Measurements from ENCODE around the gene PCCA.
"Not testable (repeated sequence)": the region's sequence is repeated elsewhere in the genome, so short reads cannot be mapped to it uniquely, and the experiment has no call there.

PCCA gene

DNA sequence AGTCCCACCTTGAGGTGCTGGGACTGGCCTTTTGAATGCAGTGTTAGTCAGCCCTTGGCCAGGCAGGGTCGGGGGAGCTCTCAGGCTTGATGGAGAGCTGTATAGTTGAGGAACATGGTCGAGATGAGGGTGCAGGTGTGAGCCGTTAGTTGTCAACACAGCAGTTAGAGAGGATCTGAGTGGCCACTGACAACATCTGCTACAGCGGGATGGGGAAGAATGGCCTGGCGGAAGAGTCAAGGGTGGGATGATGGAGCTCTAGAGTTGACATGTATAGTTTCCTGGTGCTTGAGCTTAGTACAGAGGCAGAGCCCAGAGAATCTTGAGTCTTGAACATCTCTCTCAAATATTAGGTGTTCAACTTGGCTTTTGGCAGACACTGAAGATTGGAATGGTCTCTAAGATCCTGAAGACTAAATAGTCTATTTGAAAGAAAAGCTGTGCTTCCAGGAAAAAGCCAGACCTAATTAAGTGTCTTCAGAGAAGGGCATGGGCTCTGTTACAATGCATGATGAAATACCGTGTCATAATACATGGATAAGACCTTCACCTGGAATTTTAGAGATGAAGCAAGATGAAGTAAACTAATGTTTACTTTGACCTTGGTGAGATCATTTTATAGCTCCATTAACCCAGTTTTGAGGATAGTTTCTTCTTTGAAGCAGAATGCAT, 9.7 kb downstream of the PCCA start:
- no peak for DNase-seq

GRCh38 chr13:100099117-100099445, 10.2 kb downstream of the PCCA start:
- DNase-seq, result not testable (repeated sequence)

DNA sequence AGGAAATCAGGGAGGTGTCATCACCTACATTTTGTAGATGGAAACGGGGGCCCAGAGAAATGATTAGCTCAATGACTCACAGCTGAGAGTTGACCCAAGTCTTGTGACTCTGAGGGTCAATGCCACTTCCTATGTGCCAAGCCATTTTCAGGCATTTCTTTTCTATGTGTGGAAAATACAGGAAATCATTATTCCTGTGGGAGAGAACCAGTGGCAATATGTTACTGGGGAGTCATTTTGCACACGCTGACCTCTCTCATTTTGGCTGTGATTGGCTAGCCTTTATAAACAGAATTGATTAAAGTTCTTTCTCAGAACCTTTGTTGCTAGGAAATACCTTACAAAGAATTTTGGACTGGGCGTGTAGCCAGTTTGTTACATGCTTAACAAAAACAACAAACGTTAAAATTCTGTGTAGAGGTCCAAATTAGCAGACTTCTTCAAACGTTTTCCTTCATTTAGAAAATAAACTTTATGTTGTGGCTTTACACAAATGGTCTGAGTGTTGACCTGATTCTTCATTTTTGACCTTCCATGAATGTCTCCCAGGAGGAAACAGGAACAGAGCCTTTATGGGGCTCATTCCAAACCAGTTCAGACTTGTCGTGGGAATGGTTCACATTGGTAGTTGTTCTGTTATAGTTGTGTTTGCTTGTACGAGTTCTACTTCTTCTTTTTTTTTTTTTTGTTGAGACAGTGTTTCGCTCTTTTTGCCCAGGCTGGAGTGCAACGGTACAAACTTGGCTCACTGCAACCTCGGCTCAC, 11.4 kb downstream of the PCCA start:
- DNase-seq, result no peak

DNA sequence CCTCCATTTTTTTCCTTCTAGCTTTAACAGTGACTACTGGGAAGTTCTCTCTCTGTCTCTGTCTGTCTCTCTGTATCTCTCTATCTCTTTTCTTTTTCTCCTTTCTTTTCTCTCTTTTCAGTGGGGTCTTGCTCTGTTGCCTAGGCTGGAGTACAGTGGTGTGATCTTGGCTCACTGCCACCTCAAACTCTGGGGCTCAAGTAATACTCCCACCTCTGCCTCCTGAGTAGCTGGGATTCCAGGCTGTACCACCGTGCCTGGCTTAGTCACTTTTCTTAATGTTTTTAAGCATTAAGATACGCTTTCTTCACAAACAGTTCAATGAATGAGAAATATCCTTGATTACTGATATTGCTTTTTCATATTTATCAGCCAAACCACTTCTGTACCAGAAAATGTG, 13.1 kb downstream of the PCCA start:
- DNase-seq, result no peak

- no peak for DNase-seq
These were observed 17.1 kb downstream of the PCCA start for GRCh38 chr13:100106005-100106404.

DNA sequence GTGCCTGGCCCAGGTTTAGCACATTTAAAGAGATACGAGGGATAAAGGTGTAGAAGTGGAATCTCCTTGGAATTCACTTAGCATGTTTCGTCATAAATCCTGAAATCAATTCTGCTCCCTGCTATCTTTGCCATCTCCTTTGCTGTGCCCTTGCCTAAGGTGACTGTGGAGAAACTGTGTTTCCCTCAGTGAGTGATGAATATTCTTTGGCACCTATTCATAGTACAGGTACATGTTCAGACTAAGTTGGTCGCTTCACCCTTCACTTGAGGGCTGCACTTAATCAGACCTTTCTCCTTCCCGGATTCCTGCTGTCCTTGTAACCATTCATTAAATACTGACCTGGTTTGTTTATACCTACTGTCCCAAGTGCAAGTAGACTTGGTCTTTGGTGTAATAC, 17.8 kb downstream of the PCCA start:
- DNase-seq, result no peak

GRCh38 chr13:100108913-100109507, 20.1 kb downstream of the PCCA start:
- DNase-seq, result no peak

GRCh38 chr13:100110269-100110668, 21.4 kb downstream of the PCCA start:
- DNase-seq, result no peak

DNA sequence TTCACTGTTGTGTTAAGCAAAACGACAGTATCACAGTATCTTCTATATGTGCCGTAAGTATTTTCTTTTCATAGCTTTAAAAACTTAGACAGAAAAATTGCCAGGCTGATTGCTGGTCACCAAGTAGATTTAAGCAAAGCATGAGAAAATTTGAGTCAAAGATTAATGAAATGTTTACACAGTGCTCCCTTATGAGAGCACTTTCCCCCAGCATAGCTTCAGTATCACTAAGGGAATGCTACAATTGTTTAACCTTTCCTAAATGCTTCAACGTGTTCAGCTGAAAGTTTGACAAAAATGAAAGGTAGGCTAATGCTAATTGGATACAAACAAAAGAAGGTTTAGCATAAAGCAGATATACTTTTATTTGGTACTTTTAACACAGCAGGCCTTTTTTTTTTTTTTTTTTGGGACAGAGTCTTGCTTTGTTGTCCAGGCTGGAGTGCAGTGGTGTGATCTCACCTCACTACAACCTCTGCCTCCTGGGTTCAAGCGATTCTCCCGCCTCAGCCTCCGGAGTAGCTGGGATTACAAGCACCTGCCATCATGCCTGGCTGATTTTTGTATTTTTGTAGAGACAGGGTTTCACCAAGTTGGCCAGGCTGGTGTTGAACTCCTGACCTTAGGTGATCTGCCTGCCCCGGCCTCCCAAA, 23.4 kb downstream of the PCCA start:
- DNase-seq, result no peak

GRCh38 chr13:100115693-100116254, 26.9 kb downstream of the PCCA start:
- no peak for DNase-seq

DNA sequence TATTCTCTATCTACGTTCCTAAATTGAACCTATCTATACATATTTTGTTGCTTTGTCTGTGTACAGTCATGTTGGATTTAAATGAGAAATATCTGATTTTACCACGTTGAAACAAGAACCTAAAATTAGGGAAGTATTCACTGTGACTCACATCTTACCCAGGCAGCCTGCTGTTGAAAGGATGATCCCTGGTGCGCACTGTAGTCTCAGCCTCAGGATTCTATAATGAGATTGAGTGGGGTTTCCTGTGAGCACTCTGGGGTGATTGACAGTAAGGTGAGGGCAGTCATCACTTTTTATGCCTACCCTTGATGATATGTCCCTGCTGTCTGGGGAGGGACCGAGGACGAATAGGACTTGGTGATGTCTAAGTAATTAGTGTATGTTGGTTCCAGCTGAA, 35.4 kb downstream of the PCCA start:
- DNase-seq, result no peak

DNA sequence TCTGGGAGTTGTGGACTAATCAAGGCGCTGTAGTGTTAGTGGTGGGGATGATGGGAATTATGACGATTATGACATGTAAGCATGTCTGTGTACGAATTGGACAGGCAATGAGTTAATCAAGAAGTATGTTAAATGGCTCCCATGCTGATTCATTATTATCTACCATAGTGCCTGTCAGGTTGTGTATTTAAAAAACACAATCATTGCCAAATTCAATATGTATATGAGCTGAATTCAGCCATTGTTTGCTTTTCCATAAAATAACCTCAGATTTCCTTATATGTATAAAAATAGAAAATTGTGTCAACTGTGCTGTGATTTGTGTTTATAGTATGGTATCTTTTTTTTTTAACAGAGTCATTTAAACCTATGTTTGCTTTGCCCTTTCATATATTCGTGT, 37.1 kb downstream of the PCCA start:
- no peak for DNase-seq

DNA sequence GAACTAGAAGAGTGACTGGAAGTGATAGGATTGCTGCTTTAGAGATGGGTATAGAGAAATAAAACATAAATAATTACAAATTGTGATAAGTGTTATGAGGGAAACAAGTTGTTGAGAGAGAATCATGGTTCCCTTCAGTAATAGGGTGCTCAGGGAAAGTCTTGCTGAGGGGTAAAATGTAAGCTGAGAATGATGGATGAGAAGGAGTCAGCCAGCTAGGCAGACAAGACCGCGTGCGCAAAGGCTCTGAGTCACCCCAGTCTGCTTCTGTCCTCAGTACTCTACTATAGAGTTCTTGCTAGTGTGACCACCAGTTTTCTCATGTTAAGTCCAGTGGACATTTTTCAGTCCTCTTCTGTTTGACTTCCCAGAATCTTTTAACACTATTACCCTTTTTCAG, 39.5 kb downstream of the PCCA start:
- DNase-seq, result no peak

DNA sequence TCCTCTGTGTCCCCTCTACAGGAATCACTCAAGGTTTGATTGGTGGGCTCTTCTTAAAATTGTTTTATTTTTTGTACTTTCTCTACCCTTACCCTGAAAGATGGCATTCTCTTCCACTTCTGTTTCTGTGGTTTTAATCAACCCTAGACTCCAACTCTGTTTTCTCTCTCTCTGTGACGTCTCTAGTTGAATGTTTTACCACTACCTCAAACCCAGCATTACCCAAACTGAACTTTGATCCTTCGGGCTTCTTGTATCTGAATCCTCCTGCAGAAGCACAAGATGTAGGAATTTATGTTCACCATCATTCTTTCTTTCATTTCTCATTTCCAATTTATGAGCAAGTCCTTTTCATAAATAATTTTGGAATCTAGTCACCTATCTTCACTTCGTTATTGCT, 39.9 kb downstream of the PCCA start:
- no peak for DNase-seq

DNA sequence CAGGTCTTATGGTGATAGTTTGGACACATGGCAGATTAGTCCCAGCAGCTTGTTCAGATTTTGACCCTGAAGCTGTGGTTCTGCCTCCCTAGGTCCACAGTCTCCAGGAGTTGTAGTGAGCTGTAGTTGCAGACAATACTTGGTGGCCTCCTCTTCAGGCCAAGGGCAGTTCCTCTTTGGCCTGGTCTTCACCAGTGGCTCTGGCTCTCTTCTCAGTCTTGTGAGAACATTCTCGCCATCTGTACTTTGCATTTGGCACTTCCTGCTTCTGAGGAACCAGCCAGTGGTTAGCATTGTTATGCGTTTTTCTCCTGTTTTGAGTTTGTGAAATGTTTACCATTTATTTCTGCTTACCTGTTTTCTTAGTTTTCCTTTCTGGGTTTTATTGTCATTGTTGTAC, 40.7 kb downstream of the PCCA start:
- no peak for DNase-seq

- no peak for DNase-seq
These were observed 41.2 kb downstream of the PCCA start for GRCh38 chr13:100130092-100130491.

- no peak for DNase-seq
These were observed 42.1 kb downstream of the PCCA start for GRCh38 chr13:100130930-100131511.

DNA sequence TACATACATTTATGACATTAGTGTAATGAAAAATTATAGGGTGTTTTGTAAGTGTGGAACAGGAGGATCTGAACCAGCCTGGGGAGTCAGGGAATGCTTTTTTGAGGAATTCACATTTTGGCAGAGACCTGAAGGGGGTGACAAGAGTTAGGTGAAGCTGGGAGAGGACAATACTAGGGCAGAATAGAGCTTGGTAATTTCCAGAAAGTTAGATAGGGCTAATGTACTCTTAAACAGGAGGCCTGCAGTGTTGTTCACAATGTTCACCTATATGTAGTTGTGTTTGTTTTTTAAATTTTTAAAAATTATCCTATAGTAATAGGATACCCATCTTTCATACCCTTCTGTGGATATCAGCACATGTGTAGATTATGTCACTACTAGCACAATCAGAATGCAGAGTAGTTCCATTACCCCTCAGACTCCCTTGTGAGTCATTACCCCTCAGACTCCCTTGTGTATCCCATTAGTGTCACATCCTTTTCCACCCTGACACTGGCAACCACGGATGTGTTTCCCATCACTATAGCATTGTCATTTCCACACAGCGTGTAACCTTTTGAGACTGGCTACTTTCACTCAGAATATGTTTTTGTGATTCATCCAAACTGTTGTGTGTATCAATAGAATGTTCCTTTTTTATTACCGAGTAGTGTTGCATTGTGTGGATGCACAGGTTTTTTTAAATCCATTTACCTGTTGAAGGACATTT, 43.1 kb downstream of the PCCA start:
- DNase-seq, result no peak

GRCh38 chr13:100138859-100139491, 50.1 kb downstream of the PCCA start:
- no peak for DNase-seq

- no peak for DNase-seq
These were observed 50.9 kb downstream of the PCCA start for GRCh38 chr13:100139817-100140216.

GRCh38 chr13:100140441-100140840, 51.5 kb downstream of the PCCA start:
- no peak for DNase-seq

- DNase-seq, result not testable (repeated sequence)
These were observed 52.6 kb downstream of the PCCA start for GRCh38 chr13:100141461-100141961.
